ENCODE data around the gene GRPEL1.
A peak's percentile ranks its signal among the peaks of the same experiment; 100 is the strongest.
"Not testable (repeated sequence)": the region's sequence is repeated elsewhere in the genome, so short reads cannot be mapped to it uniquely, and the experiment has no call there.

Gene GRPEL1

DNA sequence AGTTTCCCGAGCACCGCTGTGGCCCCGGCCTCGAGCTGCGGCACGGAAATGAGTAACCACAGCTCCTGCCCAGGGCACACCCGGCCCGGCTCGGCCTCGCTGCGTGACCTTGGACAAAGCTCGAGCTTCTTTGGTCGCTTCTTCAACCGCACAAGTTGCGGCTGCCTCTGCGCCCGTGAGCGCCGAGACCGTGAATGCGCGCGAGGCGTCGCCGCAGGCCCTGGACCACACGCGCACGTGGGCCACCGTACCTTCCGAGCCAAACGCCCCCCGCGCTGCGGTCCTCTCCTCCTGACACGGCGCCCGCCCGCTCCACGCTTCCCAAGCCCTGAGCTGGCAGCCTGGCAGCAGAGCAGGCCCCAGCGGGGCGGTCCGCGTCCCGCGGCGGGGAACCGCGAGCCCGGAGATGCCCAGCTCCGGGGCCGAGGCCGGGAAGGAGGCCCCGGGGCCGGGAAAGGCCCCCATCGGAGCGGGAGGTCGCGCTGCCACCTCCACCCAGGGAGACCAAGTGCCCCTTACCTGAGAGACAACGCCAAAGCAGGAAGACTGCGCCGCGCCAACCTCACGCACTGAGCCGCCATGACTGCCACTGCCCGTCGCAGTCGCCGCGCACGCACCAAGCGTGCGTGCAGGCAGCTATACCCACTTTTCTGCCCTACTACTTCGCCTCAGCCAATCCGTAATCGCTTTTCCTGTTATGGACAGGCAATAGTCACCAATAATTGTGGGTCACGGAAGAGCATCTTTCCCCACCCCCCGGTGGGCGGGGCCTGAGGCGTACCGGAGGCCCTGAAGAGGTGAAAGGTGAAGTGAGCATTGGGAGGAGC, at the start of gene GRPEL1:
Gene GRPEL1 (minus strand): TSS at position 613 of the 827 bp plus-strand sequence. CDS start 32 bp downstream, at position 581.
- DNase-seq = peak; percentile 100

DNA sequence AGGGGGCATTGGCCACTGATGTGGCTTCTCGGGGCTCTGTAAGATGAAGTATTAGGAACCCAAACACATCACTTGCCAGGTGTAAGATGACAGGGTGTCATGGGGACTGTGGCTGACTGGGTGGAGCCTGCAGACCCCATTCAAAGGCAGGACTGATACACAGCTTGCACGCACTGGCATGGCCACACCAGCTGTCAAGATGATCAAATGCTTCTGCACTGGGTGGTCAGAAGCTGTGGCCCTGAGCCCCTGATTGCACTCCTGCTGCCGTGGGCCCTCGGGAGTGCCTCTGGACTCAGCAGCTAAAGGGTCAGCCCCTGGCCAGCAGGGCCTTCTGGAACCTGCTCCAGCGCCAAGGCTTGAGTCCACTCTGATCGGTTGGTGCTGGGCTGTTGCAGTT, 48.8 kb upstream of the GRPEL1 start:
- DNase-seq = no peak

DNA sequence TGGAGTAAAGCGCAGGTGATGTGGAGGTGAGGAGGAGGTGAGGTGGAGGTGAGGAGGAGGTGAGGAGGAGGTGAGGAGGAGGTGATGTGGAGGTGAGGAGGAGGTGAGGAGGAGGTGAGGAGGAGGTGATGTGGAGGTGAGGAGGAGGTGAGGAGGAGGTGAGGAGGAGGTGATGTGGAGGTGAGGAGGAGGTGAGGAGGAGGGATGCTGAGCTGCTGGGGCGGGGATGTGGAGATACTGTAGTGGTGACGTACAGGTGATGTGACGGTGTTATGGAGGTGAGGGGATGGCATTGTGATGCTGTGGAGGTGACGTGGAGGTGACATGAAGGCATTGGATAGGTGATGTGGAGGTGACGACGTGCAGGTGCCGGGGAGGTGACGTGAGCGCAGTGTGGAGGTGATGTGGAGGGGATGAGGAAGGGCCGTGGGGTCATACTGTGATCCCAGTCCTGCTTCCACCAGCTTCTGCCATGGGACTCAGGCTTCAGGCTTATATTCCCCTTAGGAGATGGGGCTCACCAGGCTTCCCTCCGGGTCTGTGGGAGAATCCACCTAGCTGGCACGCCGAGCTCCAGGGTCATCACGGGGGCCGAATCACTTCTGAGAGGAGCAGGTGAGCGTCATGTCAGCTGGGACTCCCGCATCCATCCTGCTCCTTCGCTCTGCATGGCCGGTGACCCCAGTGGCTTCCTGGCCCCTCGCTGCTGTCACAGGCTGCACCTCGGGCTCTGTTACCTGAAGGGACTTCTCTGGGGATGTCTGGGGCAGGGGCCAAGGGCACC, 47.9 kb upstream of the GRPEL1 start:
- DNase-seq = no peak

DNA sequence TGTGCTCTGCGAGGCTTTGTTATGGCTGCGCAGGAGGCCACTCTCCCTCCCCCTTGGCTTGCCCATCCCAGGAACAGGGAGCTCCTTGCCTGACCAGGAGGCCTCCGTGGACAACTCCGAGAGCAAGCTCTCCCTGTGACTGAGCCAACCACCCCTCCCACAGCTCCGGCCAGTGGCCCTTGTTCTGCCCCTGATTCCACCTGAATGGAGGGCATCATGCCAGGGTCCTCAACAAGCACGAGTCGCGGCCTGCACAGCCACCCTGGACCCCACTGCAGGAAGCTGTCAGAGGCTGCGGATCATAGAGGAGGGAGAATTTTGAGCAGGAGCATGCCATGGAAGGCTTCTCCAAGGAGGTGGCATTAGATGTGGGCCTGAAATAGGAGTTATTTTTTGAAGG, 44.8 kb upstream of the GRPEL1 start:
- DNase-seq = no peak

DNA sequence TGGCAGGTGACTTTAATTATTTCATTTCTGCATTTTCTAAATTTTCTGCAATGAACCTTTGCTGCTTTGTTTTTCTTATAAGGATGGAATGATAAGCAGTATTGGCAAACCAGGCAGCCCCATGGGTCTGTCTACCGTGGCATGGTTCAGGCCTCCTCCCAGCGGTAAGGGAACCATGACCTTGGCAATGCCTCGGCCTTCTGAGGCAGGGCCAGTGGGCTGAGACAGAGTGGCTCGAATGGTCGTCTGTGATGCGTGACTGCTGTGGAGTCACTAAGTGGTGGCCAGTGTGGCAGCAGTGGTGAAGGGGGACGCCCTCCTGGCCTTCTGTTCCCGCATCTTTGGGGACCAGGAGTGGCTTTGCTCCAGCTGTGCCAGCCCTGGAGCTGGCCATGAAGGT, 43.6 kb upstream of the GRPEL1 start:
- DNase-seq = no peak

DNA sequence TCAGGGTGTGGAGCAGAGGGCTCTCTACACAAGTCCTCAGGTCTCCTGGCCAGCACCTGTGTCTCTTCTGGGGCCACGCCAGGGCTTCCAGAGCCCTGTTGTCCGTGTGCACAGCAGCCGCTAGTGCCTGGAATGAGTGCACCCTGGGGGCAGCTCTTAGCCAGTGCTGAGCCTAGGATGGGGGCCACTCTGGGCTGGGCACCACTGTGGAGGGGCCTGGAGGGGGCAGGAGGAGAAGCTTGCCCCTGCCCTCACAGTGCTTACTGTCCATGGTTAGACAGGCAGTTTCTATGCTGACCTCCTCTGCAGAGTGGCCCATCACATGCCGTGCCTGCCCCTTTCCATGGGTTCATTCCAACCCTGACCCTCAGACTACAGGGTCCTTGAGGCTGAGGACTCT, 42.7 kb upstream of the GRPEL1 start:
- DNase-seq = no peak

DNA sequence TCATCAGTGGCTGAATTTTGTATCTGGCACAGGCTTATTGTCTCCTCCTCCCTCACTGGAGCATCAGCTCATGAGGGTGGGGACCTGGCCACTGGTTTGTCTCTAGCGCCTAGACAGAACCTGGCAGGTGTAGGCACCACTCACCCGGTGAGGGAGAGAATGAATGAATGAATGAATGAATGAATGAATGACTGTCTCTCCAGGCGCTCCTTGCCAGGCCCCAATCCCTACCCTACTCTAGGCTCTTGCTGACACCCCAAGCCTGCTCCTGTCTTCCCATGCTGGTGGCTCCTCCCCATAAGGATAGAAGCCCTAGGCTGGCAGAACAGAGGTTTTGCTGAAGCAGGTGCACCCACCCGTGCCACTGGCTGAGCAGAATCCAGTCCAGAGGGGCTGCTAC, 41.3 kb upstream of the GRPEL1 start:
- DNase-seq = no peak

DNA sequence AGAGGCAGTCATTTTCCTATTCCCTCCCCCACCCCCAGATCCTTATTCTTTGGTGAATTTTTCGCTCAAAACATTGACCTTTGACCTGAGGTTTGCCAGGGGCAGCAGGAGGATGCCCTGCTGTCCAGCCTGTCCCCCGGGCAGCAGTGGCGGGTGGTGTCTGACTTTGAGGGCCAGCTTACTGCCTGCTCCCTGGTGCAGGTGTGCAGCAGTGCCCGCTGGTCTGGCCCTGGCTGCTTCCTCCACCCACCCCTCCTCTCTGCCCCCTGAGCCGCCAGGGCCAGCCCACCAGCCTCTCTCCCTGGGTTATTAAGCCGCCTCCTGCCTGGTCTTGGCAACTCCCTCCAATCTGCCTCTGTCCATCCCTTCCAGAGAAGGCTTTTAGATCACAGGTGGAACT, 40.8 kb upstream of the GRPEL1 start:
- DNase-seq = no peak

DNA sequence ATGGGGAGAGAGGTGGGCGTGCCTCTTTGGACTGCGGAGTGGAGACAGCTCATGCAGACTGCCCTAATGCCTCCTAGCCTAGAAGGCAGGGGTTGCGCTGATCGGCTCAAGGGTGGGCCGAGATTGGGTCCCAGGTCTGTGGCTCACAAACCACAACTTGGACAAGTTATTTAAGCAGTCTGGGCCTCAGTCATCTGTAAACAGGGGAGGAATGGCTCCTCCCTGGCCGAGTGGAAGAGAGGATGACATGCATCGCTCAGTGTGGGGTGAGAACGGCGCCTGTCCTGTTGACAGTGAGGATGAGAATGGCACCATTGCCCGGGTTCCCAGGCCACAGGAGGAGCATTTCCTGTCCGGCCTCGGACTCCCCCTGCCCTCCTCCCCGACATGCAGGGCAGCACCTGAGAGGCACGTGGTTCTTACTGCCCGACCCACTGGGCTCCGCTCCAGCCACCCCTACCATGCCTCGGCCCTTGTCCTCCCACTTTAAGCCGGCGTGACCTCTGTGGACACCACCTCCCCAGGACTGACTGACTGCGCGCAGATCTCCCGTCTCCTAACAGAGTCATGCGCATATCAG, 40.3 kb upstream of the GRPEL1 start:
- no peak for DNase-seq

DNA sequence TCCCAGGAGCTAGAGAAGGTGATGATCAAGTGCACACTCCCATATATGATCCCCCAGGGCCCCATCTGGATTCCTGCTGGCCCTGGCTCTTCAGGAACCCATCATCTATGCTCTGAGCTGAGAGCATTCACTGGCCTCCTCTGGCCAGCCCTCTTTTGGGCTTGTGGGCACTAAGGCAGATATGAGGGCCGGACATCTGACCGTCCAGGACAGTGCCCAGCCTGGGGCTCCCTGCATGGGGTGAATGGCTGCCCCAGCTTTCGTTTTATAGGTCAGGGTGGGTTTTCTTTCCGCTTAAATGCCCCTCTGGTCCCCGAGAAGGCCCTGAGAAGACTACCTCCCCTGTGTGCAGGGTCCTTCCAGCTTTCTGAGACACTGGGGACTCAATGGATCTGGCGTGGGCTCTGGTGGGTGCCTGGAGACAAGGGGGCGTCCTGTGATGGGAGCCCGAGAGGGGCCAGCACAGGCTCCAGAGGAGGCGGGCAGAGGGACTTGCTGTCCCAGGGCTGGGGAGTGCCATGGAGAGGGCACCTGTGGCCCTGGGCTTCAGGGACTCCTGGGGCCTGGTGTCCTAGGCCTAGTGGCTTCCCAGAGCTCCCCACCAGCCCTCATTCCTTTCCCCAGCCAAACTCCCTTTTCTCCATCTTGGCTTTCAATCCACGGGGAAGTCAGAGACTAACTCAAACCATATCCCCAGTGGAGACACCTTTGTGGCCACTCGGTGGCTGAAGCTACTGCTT, 39.5 kb upstream of the GRPEL1 start:
- DNase-seq = no peak

DNA sequence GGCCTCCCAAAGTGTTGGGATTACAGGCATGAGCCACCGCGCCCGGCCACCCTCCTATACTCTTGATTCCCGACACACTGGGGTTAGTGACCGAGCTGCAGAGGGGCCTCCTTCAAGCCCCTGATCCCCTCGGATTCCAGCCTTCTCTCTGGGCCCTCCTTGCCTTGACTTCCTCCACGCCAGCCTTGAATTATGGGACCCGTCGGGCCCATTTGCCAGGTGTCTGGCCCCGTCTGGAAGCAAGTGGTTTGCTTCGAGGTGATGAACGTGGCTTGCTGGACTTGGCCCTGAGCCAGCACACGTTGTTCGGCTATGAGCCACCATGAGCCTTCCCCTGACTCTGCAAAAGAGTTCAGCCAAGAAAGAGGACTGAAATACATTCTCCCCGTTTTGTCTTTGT, 37.4 kb upstream of the GRPEL1 start:
- DNase-seq = no peak

DNA sequence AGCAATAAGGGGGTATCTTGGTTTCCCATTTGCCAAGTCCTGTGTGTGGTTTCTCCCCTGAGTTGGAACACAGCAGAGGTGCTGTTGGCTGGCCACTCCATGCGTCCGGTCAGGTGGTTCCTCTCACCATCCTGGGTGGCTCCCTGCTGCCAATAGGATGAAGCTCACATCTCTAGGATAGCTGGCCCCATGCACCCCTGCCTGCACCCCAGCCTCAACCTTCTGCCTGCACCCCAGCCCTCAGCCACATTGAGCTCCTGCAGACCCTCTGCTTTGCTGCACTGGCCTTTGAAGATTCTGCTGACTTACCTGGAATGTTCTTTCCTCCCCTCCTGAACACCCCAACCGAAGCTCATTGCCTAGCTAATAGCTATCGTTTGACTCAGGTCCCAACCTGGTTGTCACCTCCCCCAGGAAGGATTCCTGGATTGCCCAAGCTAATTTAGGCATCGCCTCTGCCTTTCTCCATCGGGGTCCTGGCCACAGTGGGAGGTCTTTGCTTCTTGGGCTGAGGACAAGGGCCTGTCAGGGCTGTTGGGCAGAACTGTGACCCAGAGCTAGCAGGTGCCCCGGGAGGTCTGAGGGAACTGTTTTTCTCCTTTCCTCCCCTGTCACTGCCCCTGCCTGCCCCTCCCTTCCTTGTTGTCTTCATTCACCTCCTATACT, 36.6 kb upstream of the GRPEL1 start:
- no peak for DNase-seq

DNA sequence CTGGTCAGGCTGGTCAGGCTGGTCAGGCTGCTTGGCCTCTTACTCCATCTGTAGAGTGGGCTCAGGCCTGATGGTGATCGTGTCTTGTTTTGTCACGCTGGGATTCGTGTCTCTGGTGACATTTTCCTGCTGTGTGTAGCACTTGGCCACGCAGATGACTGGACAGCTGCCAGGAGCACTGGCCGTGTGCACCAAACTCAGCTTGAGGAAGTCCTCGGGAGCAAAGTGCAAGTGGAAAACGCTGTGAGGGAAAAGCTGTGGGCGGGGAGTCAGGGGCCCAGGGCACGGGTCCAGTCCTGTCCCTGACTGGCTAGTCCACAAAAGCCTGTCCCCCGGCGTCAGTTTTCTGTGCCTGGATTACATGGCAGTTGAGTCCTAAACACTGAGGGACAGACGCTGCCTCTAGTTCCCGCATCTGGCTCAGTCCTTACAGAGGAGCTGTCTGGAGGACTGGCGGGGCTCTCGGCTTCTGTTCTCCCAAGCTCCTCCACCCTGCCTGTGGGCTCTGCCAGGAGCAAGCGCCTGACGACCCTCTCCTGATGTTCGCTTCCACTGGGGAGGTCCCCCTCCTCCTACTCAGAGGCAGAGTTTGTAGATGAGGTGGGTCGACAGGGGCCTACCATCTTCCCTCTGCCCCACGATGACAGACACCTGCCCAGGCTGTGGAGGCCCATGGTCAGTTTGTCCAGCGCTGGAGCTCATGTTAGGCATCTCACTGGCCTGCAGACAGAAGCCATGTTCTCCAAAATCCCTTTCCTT, 35.9 kb upstream of the GRPEL1 start:
- DNase-seq = no peak

DNA sequence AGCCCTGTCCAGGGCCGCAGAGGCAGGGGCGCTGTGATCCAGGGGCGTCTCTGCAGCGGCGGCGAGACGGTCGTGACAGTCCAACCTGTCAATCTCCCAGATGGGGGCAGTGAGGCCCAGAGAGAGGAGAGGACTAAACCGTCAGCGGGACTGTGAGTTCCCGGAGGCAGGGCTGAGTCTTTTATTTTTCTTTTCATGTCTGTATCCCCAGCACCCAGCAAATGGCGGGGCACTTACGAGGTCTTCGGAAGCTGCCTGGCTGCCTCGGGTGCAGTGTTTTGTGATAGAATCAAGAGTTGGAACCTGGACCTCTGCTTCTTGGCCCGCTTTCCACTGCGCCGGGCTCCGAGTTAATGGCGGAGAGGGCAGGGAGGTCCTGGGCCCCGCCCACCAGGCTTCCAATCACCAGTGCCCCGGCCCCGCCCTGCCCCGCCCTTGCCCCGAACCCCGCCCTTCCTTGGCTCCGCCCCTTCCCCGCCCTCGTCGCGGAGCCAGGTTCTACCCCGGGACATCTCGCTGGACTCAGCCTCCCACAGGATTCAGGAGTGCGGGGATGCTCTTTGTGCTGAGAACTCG, 35.3 kb upstream of the GRPEL1 start:
- peak; percentile 94 for DNase-seq

DNA sequence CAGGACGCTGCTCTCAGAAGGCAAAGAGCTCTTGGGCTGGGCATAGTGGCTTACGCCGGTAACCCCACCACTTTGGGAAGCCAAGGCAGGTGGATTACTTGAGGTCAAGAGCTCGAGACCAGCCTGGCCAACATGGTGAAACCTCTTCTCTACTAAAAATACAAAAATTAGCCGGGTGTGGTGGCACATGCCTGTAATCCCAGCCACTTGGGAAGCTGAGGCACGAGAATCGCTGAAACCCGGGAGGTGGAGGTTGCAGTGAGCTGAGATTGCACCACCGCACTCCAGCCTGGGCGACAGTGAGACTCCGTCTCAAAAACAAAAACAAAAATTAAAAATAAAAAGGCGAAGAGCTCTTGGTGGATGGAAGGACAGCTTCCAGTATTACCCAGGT, 34.6 kb upstream of the GRPEL1 start:
- not testable (repeated sequence) for DNase-seq

DNA sequence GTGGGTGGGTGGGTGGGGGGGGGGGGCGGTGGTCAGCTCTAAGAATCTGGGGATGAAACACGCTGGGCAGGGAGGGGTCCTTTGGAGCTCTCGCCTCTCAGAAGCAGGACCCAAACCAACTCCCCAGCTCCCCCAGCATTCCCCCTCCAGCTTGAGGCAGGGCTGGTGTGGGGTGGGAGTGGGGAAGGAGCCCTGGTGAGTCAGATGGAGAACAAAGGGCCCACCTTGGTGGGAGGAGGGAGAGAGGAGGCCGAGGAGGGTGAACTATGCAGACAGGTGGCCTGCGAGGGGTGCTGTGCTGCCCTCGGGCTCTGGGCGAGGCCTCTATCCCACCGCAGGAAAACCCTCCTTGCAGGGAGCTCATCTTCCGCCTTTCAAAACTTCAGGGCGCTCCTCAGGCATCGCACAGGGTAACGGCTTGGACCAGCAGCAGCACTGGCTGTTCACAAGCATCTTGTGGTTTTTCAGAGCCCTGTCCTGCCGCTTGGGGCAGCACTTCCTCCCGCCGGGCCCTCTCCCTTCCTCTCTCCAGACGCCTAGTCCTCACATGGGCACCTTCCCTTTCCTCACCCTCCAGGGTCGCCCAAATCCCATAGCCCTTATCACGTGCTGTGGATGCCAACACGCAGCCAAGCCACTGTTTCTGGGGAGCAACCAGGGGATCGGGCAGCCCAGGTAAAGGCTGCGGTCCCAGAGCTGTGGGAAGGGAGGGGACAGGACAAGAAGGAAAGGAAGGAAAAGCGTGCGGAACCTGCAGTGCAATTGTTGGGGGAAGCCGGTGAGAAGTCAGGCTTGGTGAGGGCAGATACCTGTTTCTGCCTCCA, 34.0 kb upstream of the GRPEL1 start:
- DNase-seq = peak; percentile 88

DNA sequence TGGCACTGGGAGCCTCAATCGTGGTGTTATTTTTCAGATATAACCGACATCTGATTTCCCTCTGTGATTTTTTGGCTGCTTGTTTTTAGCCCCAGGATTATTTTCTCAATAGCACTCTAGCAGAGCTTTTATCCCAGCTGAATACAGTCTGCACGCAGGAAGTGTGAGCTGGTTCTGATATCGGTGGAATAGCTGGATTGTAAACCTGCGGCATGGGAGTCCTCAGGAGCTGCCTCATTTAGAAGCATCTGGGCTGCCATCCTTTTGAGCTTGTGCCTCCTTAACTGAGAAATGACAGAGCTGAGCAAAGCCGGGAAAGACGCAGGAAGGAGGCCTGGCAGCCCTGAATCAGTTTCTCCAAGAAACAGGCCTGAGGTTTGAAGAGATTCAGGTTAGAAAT, 28.4 kb upstream of the GRPEL1 start:
- DNase-seq = no peak

DNA sequence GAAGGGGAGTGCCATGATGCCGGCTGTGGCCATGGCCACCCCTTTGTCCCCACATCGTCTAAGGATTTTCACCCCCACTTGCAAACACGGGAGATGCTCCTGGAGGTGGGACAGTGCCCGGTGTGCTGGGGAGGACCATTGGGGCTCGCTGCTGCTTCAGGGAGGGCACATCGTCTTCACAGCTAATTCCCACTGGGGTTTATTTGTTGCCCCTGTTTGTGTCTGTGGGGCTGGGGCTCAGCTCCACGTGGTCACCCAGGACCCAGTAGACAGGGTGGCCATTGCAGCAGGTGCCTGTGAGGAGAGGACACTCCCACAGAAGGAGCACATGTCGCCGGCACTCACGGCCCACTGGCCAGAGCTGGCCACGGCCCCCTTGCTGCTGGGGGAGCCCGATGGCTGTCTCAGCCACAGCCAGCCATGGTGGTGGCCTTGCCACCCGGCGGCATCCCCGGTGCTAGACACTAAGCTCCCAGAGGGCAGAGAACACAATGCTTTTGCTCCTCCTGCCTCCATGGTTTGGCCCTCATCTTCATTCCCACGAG, 27.8 kb upstream of the GRPEL1 start:
- no peak for DNase-seq

DNA sequence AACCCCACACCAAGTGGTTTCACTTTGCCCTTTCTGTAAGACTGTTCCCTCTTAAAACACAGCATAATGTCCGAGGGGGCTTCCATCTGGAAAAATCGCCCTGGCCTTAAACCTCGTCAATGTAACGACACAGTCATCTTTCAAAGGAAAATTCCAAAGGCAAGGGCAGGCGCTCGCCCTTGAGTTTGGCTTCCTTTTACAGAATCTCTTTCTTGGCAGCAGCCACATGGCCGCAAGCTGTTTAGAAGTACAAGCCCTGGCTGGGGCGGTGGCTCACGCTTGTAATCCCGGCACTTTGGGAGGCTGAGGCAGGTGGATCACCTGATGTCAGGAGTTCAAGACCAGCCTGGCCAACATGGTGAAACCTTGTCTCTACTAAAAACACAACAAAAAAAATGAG, 27.1 kb upstream of the GRPEL1 start:
- DNase-seq = no peak

DNA sequence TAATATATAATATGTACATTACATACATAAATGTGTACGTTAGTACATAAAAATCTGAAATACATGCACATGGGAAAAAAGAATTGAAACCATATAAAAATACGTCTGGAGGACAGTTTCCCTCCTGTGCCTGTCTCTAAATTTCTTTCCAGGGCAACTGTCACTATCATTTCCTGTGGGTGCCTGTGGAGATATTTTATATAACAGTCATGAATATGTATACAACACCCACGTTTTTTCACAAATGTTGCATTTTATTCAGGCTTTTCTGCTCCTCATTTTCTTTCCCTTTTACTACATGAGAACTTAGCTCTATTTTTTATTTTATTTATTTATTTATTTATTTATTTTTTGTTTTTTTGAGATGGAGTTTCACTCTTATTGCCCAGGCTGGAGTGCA, 24.2 kb upstream of the GRPEL1 start:
- DNase-seq = no peak

Measured in hematopoietic multipotent progenitor cell treated with erythropoietin and hydrocortisone succinate and interleukin-3 and kit ligand, for 4 days (in vitro differentiated cells).